ENCODE measurements around the gene HPS1.
A peak's percentile ranks its signal among the peaks of the same experiment; 100 is the strongest.

HPS1 gene

GRCh38 chr10:98446661-98447221, at the start of gene HPS1:
Gene HPS1 (minus strand): TSS chr10:98446935. CDS start chr10:98443240, 3,695 bp downstream.
- DNase-seq (ENCODE audit: low read depth, low spot score), result peak; percentile 10

- DNase-seq (ENCODE audit: low read depth, low spot score), result no peak
These were observed 46.0 kb upstream of the HPS1 start for GRCh38 chr10:98492763-98493162.

DNA sequence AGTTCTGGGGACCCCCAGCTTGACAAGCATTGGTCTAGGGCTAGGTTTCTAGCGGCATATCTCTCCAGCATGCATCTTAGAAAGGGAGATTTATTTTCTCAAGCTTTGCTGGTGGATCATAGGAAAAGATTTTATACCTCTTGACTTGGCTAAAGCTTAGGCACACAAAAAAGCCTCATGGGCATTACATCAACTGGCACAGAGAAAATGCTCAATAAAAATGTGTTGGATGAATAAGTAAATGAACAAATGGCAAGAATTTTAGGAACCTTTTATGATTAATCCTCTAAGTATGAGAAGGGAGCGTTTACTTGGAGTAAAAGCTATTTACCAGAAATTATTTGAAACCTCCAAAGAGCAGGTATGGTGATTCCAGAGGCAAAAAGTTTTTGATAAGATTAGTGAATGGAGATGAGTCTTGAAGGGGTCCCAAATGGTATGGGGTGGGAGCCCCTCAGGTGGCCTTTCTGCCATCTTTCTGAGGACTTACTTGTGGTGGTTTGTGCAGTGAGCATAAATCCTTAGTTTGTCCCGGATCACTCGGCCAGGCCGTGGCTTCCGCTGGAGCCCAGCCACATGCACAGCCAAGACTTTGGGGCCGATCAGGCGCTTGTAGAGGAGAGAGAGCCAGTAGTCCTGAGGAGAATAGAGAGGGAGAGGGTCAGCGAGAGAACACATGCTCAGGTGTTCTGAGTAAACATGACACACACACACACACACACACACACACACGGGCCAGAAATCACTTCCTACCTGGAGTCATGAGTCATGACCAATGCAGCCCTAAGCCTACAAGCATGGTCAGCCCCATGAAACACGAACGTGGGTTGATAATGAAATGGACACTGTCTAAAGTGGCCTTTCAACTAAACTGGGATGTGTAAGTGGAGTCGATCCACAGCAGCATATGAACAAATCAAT, 43.1 kb upstream of the HPS1 start:
- no peak for DNase-seq (ENCODE audit: low read depth, low spot score)

DNA sequence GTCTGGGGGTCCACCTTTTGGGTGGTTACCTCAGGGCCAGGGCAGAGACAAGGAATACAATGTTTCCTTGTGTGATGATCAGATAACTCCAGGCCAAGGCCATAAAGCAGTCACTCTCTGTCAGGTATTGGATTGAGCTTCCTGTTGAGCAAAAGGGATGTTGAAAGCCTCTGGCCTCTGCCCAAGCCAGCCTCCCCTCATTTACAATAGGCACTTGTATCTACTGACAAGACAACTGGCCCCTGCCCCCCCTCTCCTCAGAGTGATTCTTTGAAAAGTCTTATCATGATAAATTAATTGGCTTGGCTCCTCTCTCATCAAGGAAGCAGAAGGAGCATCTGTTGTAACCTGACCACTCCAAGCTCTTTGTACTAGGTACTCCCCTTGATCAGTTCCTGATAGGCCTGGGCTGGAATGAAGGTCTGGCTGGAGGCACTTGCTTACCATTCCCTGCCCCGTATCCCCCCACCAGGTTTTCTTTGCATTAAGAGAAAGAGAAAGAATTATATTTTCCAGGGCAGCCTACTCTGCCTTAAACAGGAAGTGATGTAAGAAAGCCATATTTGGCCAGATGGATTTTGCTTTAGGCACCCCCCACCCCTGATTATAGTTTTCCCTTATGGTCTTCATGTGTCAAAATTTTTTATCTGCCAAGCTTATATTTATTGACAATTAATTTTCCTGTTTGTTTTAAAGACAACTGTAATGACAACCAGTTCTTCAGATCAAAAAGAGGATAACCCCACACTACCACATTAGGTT, 42.1 kb upstream of the HPS1 start:
- DNase-seq (ENCODE audit: low read depth, low spot score), result no peak

GRCh38 chr10:98487649-98488048, 40.9 kb upstream of the HPS1 start:
- no peak for DNase-seq (ENCODE audit: low read depth, low spot score)

DNA sequence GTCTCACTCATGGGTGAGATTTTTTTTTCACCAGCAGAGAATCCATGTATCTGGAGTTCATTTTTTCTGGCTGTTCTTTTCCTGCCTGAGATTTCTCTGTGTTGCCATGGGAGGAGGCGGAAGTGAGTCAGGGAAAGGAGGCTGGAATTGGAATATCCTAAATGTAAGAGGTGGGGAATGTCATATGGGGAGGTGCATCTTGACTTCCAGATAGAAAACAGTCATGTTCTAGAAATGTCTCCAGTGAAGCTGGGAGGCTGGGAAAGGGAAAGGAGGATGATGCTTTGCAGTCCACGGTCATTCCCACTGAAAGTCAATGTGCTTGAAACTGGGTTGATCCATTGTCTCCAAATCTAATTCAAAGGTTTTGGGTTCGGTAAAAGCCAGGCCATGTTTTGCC, 39.7 kb upstream of the HPS1 start:
- DNase-seq (ENCODE audit: low read depth, low spot score), result no peak

GRCh38 chr10:98485959-98486358, 39.2 kb upstream of the HPS1 start:
- no peak for DNase-seq (ENCODE audit: low read depth, low spot score)

GRCh38 chr10:98483658-98484057, 36.9 kb upstream of the HPS1 start:
- no peak for DNase-seq (ENCODE audit: low read depth, low spot score)

GRCh38 chr10:98482096-98482495, 35.4 kb upstream of the HPS1 start:
- no peak for DNase-seq (ENCODE audit: low read depth, low spot score)

- DNase-seq (ENCODE audit: low read depth, low spot score), result no peak
These were observed 34.7 kb upstream of the HPS1 start for GRCh38 chr10:98481404-98481945.

- no peak for DNase-seq (ENCODE audit: low read depth, low spot score)
These were observed 31.9 kb upstream of the HPS1 start for GRCh38 chr10:98478430-98479222.

GRCh38 chr10:98477861-98478260, 31.1 kb upstream of the HPS1 start:
- no peak for DNase-seq (ENCODE audit: low read depth, low spot score)

DNA sequence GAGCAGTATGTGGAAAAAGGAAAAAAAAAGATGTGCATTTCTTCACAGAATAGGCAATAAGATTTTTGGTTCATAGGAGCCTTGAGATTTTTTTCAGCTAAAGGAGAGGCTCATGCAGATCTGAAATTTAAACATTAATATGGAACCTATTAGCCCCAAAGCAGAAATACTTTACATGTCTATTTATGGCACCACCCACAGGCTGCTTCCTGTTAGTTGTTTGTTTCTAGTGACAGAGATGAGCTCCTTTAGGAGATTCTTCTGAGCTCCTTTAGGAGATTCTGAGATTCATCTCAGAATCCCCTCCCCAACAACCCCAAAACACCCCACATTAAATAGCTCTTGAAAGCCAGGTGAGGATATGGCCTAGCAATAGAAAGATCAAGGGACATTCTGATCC, 27.9 kb upstream of the HPS1 start:
- DNase-seq (ENCODE audit: low read depth, low spot score), result no peak

GRCh38 chr10:98472196-98472595, 25.5 kb upstream of the HPS1 start:
- no peak for DNase-seq (ENCODE audit: low read depth, low spot score)

- no peak for DNase-seq (ENCODE audit: low read depth, low spot score)
These were observed 24.1 kb upstream of the HPS1 start for GRCh38 chr10:98470850-98471249.

GRCh38 chr10:98469001-98469931, 22.5 kb upstream of the HPS1 start:
- no peak for DNase-seq (ENCODE audit: low read depth, low spot score)

DNA sequence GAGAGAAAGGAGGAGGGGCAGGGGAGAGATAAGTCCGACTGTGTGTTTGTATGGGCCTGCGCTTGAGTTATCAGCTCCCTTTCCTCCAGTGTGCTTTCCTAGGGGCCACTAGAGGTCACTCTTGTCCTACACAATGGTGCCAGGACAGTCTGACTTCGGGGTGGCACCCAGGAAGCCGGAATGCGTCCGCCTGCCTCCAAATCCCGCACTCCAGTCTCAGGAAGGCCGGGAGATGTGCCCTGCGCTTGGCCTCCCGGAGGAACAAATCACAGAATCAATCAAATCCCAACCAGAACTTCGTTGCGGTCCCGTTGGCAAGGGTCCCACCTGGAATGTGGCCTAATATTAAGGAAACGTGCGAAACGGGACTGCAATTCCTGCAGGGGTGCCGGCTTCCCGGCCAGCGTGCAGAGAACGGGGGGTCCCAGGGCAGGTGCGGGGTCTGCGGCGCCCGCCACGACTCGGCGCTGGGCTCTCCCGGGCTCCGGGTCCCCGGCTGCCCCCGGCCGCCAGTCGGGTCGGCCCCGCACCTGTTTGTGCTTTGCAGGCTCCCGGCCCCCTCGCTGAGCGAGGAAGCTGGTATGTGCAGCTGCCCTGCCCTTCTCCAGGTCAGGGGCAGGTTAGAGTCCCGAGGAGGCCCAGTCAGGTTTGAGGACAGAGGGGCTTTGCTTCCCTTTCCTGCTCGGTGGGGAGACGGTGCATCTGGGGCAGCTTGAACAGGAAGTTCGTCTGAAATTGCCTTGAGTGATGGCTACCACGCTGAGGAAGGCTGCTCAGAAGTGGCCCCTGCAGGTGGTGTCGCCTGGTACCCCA, 21.0 kb upstream of the HPS1 start:
- peak; percentile 47 for DNase-seq (ENCODE audit: low read depth, low spot score)

GRCh38 chr10:98466861-98467505, 20.2 kb upstream of the HPS1 start:
- no peak for DNase-seq (ENCODE audit: low read depth, low spot score)

DNA sequence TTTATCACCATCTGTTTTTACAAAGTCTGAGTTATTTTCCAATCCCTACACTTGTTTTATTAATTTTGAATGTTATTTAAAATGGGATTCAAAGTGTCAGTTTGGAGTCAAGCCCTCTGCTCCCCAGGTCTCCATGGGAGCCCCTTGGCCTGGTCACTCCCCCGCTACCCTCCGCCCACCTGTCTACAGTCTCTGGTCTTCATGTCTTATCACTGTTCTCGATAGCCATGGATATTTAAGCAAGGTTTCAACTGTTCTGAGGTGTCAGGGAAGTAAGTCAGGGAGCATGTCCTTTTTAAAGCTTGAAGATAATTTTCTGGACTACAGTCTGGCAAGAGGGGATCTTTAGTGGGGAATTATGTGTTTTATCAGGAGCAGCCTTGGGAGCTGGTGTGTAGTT, 19.1 kb upstream of the HPS1 start:
- no peak for DNase-seq (ENCODE audit: low read depth, low spot score)

Measured in smooth muscle cell of the brain vasculature (primary cell).